Colonic mucosa (tissue), 4 donors: ENCODE results near the gene ZSWIM4. TPM values are rescaled to one million over a fixed set of nuclear protein-coding genes. Genes with fewer than 3 reads are reported as not detected.

Source experiments
- DNase-seq: peaks from one replicate; pipeline ENCODE4 v3.0.0-alpha.2; 2020
- H3K27ac ChIP-seq: fragments of 200-600 bp; one replicate; pipeline ENCODE4 v1.8.0; 2021
- H3K27me3 ChIP-seq: fragments of 200-600 bp; one replicate; pipeline ENCODE4 v1.8.0; 2021
- H3K36me3 ChIP-seq: fragments of 200-600 bp; one replicate; pipeline ENCODE4 v1.8.0; 2021
- H3K4me1 ChIP-seq: fragments of 200-600 bp; one replicate; pipeline ENCODE4 v1.8.0; 2021; ENCODE audit warnings: mild to moderate bottlenecking
- H3K4me3 ChIP-seq: fragments of 200-600 bp; one replicate; pipeline ENCODE4 v1.8.0; 2021
- H3K9ac ChIP-seq, 2 donors: one replicate each; pipeline ENCODE4 v1.7.0; 2013; ENCODE audit warnings: control low read depth in 2 of 2, low read depth in 2 of 2, low read length in 2 of 2
- H3K9me3 ChIP-seq: fragments of 200-600 bp; one replicate; pipeline ENCODE4 v1.8.0; 2021
- intact Hi-C: fragments of 100-400 bp; cut with DNase I; formaldehyde crosslinking; loops from one replicate; pipeline ENCODE4 v1.14.1; 2022
- total RNA-seq, 2 donors: library from RNA; stranded (reverse); fragmentation: NEBNext Ultra II Directional in 1 of 2; extraction: Animal tissue kit (Norgen Biotek cat#: 25700) in 1 of 2; gene quantifications; one replicate each; pipeline ENCODE4 v1.2.1, GENCODE V29; 2021
- TF ChIP-seq, protein P1 (sequence below): fragments of 200-600 bp; IDR thresholded peaks from one replicate; pipeline ENCODE4 v1.8.0; 2022; ENCODE audit warnings: antibody characterized with exemption, mild to moderate bottlenecking
- donor health status: healthy.
- donor health status: DM: no; HTN: no; CAD: no.
- donor health status: DM: no; HTN: no; CAD: no.

ZSWIM4 gene
- total RNA-seq, 2 donors from 2014 or later: 2.9 to 4.3 TPM

GRCh38 chr19:13823256-13823655, 28.0 kb downstream of the ZSWIM4 start:
- Histone ChIP-seq H3K36me3 (no peaks in the 10 kb centered on the region), H3K9me3 (no peaks in the 10 kb centered on the region), H3K27ac (no peak overlapping the region), H3K9ac (no peak overlapping the region), H3K27me3 (no peaks in the 10 kb centered on the region), H3K4me1 (no peaks in the 10 kb centered on the region), H3K4me3 (no peak overlapping the region)
- intact Hi-C loops: no loop called here
- DNase-seq: no peak
- TF ChIP-seq, protein P1, sequence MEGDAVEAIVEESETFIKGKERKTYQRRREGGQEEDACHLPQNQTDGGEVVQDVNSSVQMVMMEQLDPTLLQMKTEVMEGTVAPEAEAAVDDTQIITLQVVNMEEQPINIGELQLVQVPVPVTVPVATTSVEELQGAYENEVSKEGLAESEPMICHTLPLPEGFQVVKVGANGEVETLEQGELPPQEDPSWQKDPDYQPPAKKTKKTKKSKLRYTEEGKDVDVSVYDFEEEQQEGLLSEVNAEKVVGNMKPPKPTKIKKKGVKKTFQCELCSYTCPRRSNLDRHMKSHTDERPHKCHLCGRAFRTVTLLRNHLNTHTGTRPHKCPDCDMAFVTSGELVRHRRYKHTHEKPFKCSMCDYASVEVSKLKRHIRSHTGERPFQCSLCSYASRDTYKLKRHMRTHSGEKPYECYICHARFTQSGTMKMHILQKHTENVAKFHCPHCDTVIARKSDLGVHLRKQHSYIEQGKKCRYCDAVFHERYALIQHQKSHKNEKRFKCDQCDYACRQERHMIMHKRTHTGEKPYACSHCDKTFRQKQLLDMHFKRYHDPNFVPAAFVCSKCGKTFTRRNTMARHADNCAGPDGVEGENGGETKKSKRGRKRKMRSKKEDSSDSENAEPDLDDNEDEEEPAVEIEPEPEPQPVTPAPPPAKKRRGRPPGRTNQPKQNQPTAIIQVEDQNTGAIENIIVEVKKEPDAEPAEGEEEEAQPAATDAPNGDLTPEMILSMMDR: no peak

DNA sequence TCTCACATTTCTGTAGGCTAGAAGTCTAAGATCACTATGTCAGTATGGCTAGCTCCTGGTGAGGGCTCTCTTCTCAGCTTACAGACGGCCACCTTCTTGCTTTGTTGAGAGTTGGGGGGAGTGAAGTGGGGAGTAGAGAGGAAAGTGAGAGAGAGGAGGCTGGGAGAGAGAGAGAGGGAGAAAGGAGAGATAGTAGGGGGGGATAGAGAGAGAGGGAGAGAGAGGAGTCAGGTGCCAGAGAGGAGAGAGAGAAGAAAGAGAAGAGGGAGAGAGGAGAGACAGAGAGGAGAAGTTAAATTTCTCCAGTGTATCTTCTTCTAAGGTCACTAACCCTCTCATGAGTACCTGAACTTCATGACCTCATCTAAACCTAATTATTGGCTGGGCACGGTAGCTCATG, 28.7 kb downstream of the ZSWIM4 start:
- H3K9me3 ChIP-seq: no peaks in the 10 kb centered on the region
- no peaks in the 10 kb centered on the region for H3K36me3 ChIP-seq
- TF ChIP-seq, protein P1: no peak
- H3K9ac ChIP-seq: no peak overlapping the region
- H3K27me3 ChIP-seq: no peaks in the 10 kb centered on the region
- intact Hi-C loops: no loop called here
- H3K27ac ChIP-seq: no peak overlapping the region
- no peak overlapping the region for H3K4me3 ChIP-seq
- H3K4me1 ChIP-seq: no peaks in the 10 kb centered on the region
- no peak for DNase-seq

- no peak overlapping the region for H3K9ac ChIP-seq
- no peak overlapping the region for H3K27ac ChIP-seq
- no peaks in the 10 kb centered on the region for H3K9me3 ChIP-seq
- no peak for DNase-seq
- H3K27me3 ChIP-seq: no peaks in the 10 kb centered on the region
- no peak overlapping the region for H3K4me3 ChIP-seq
- H3K4me1 ChIP-seq: no peaks in the 10 kb centered on the region
- intact Hi-C loops: no loop called here
- no peaks in the 10 kb centered on the region for H3K36me3 ChIP-seq
- TF ChIP-seq, protein P1: no peak
These were observed 29.5 kb downstream of the ZSWIM4 start for GRCh38 chr19:13824703-13825102.

- Histone ChIP-seq H3K4me1 (no peaks in the 10 kb centered on the region), H3K4me3 (no peak overlapping the region), H3K27ac (no peak overlapping the region), H3K9me3 (no peaks in the 10 kb centered on the region), H3K27me3 (no peaks in the 10 kb centered on the region), H3K36me3 (no peaks in the 10 kb centered on the region), H3K9ac (no peak overlapping the region)
- TF ChIP-seq, protein P1: no peak
- no peak for DNase-seq
- intact Hi-C loops: no loop called here
These were observed 30.5 kb downstream of the ZSWIM4 start for GRCh38 chr19:13825489-13826441.

DNA sequence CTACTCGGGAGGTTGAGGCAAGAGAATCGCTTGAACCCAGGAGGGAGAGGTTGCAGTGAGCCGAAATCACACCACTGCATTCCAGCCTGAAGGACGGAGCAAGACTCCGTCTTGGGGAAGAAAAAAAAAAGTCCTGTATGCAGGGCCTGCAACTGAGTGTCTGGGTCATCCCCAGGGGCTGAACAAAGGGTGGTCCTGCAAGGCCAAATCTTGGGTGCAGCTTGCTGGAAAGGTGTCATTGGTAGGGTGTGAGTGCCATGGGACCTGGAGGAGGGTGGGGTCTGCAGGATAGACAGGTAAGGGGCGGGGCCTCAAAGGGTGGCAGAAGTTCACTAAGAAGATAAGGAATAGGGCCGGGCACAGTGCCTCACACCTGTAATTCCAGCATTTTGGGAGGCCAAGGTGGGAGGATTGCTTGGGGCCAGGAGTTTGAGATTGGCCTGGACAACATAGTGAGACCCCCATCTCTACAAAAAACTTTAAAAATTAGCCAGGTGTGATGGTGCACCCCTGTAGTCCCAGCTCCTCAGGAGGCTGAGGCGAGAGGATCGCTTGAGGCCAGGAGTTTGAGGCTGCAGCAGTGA, 31.5 kb downstream of the ZSWIM4 start:
- intact Hi-C loops: no loop called here
- Histone ChIP-seq H3K4me1 (no peaks in the 10 kb centered on the region), H3K9me3 (no peaks in the 10 kb centered on the region), H3K27ac (no peak overlapping the region), H3K4me3 (no peak overlapping the region), H3K27me3 (no peaks in the 10 kb centered on the region), H3K9ac (no peak overlapping the region), H3K36me3 (no peaks in the 10 kb centered on the region)
- DNase-seq: no peak
- TF ChIP-seq, protein P1: no peak
